HEK293T (cell line): ENCODE measurements around the gene RBFA.
"Not testable (repeated sequence)": the region's sequence is repeated elsewhere in the genome, so short reads cannot be mapped to it uniquely, and the experiment has no call there.

Experiments
- CTCF ChIA-PET: fragments of 350-600 bp; formaldehyde crosslinking; extraction: SDS; loops from one replicate; lab custom pipeline; 2021; ENCODE audit warnings: antibody characterized with exemption, inconsistent platforms; lab: Yijun Ruan, JAX
- POLR2A ChIA-PET: fragments of 350-600 bp; formaldehyde crosslinking; extraction: SDS; loops from one replicate; lab custom pipeline; 2020; ENCODE audit warnings: antibody characterized with exemption, inconsistent platforms; lab: Yijun Ruan, JAX
- DNase-seq: peaks from one replicate; pipeline ENCODE4 v3.0.0; 2012; ENCODE audit warnings: mixed read lengths; ENCODE audit errors: extremely low spot score
- ARNT ChIP-seq: fragments of 450-650 bp; IDR thresholded peaks from 2 replicates; pipeline ENCODE4 v1.6.1; 2017; ENCODE audit warnings: mild to moderate bottlenecking
- BHLHE40 ChIP-seq: fragments of 450-650 bp; IDR thresholded peaks from 2 replicates; pipeline ENCODE4 v1.6.1; 2016; ENCODE audit warnings: mild to moderate bottlenecking, moderate library complexity, borderline replicate concordance
- CTBP1 ChIP-seq: fragments of 450-650 bp; IDR thresholded peaks from 2 replicates; pipeline ENCODE4 v1.6.1; 2016; ENCODE audit warnings: borderline replicate concordance
- ELF4 ChIP-seq: fragments of 450-650 bp; IDR thresholded peaks from 2 replicates; pipeline ENCODE4 v1.6.1; 2017; ENCODE audit warnings: antibody characterized with exemption
- FOXA1 ChIP-seq: fragments of 450-650 bp; IDR thresholded peaks from 2 replicates; pipeline ENCODE4 v1.6.1; 2016; ENCODE audit warnings: mild to moderate bottlenecking
- FOXK2 ChIP-seq: fragments of 450-650 bp; IDR thresholded peaks from 2 replicates; pipeline ENCODE4 v1.6.1; 2016; ENCODE audit warnings: mild to moderate bottlenecking
- FOXM1 ChIP-seq: fragments of 450-650 bp; IDR thresholded peaks from 2 replicates; pipeline ENCODE4 v1.6.1; 2017; ENCODE audit warnings: mild to moderate bottlenecking, borderline replicate concordance
- HDGF ChIP-seq: fragments of 450-650 bp; IDR thresholded peaks from 2 replicates; pipeline ENCODE4 v1.6.1; 2017; ENCODE audit warnings: antibody characterized with exemption, borderline replicate concordance
- L3MBTL2 ChIP-seq: fragments of 450-650 bp; conservative IDR thresholded peaks from 2 replicates; pipeline ENCODE4 v1.6.1; 2016; ENCODE audit warnings: mild to moderate bottlenecking
- LEF1 ChIP-seq: fragments of 450-650 bp; IDR thresholded peaks from 2 replicates; pipeline ENCODE4 v1.6.1; 2017; ENCODE audit warnings: mild to moderate bottlenecking, borderline replicate concordance
- NFRKB ChIP-seq: fragments of 450-650 bp; IDR thresholded peaks from 2 replicates; pipeline ENCODE4 v1.6.1; 2016; ENCODE audit warnings: mild to moderate bottlenecking, moderate library complexity
- SP1 ChIP-seq: fragments of 450-650 bp; IDR thresholded peaks from 2 replicates; pipeline ENCODE4 v1.6.1; 2017
- SUZ12 ChIP-seq: fragments of 450-650 bp; IDR thresholded peaks from 2 replicates; pipeline ENCODE4 v1.6.1; 2016; ENCODE audit warnings: mild to moderate bottlenecking
- TARDBP ChIP-seq: fragments of 450-650 bp; IDR thresholded peaks from 2 replicates; pipeline ENCODE4 v1.6.1; 2016
- ZNF384 ChIP-seq: fragments of 450-650 bp; IDR thresholded peaks from 2 replicates; pipeline ENCODE4 v1.6.1; 2016
- TF ChIP-seq, protein P1 (sequence below): fragments of 450-650 bp; IDR thresholded peaks from 2 replicates; pipeline ENCODE4 v1.6.1; 2016

RBFA gene

DNA sequence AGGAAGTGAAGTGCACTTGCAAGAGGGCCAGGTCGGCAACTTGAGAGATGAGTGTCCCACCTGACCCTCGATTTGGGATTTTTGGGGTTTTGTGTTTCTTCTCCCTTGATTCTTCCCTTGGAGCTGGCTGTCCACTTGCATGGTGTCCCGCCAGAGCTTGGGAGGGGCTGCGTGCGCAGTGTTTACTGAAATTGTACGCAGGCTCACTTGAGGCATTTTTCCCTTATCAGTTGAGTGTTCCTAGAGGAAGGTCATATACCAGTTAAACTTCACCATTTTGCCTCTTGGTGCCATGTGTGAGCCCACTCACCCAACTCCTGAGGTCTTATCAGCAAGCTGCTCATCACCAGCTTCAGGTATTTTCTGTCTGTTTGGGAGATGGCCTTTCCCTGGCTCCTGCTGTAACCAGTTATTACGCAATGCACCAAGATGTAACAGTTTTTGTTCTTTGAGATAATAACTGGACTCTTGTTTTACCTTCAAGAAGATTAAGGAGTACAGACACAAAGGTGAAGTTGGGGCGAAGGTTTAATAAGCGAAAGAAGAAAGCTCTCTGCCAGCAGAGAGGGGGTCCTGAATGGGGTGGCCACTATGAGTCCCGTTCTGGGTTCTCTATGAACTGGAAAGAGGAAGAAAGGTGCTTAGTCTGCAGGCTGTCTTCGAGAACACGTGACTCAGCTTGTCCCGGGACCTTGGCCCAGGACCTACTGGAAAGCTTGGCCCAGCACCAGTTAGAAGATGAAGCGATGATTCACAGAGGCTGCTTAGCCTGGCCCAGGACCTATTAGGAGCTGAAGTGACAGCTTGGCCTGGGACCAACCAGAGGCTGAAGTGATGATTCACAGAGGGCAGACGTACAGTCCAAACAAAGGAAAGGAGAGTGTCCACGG, 24.3 kb upstream of the RBFA start:
- TF ChIP-seq L3MBTL2 = no peak
- TF ChIP-seq FOXK2 = no peak
- TF ChIP-seq TARDBP = no peak
- no peak for TF ChIP-seq SUZ12
- no peak for TF ChIP-seq CTBP1
- TF ChIP-seq SP1 = no peak
- no peak for TF ChIP-seq FOXA1
- no peak for DNase-seq

DNA sequence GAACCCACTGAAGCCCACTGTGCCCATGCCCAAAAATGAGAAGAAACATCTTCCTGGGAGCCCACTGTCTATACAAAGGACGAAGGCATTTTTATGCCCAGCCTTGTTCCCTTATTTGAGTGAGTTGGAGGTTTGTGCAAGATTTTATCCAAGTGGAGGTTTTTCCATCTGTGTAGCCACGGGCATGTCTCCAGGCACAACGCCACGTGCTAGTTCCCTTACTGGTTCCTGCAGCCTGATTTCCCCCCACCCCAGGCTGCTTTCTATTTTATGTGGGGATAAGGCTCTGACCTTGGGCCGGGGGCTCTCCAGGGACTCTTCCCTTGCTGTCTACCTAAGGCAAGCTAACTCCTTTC, 23.7 kb upstream of the RBFA start:
- POLR2A ChIA-PET = no interaction called here
- CTCF ChIA-PET = no interaction called here
- TF ChIP-seq CTBP1 (no peak), FOXK2 (no peak), ELF4 (no peak), ARNT (no peak), BHLHE40 (no peak), NFRKB (no peak), HDGF (no peak), ZNF384 (no peak), SUZ12 (no peak), SP1 (no peak), FOXA1 (no peak), TARDBP (no peak), LEF1 (no peak), L3MBTL2 (no peak), FOXM1 (no peak)
- TF ChIP-seq, protein P1, sequence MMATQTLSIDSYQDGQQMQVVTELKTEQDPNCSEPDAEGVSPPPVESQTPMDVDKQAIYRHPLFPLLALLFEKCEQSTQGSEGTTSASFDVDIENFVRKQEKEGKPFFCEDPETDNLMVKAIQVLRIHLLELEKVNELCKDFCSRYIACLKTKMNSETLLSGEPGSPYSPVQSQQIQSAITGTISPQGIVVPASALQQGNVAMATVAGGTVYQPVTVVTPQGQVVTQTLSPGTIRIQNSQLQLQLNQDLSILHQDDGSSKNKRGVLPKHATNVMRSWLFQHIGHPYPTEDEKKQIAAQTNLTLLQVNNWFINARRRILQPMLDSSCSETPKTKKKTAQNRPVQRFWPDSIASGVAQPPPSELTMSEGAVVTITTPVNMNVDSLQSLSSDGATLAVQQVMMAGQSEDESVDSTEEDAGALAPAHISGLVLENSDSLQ = no peak

More for the DNA sequence above, 24.3 kb upstream of the RBFA start:
- ChIA-PET POLR2A (no interaction called here), CTCF (no interaction called here)

DNA sequence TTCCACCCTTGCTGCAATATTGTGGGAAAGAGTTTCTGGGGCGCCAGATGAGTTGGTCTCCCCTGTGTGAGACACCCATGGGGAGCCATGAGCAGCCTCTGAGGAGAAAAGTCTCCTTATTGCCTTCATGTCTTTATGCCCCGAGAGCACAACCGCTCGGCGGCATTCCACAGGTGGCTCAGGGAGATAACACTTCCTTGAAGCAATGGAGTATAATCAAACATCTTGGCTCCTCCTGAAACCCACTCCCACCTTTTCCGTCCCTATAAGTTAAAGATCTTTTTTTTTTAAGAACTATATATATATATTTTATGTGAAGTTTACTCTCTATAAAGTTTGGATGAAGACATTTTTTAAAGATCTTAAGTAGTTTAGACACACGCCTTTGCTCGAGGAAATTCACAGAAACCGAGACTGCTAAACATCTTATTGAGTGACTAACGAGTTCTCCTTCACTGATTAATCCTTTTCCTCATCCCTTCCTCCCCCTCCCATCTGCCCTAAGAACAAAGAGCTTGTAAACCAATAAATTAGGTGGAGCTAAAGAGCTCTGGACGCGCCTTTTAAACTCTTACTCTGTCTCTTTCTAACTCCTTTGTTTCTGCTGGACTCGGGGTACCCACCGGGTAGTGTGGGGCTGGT, 22.6 kb upstream of the RBFA start:
- POLR2A ChIA-PET, CTCF ChIA-PET, DNase-seq: not testable (repeated sequence)

More for the DNA sequence above, 23.7 kb upstream of the RBFA start:
- DNase-seq = no peak

DNA sequence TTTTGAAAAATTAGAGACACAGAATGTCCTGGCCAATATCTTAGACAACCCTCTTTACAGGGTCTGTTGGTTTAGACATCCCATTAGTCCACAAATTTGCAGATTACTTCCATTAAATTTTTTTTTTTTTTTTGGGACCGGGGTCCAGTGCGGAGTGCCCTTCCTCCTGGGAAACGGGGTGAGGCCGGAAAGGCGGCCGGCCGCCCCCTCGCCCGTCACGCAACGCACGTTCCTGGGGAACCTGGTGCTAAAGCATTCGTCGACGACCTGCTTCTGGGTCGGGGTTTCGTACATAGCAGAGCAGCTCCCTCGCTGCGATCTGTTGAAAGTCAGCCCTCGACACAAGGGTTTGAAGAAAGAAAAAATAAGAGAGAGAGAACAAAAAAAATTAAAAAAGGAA, 21.5 kb upstream of the RBFA start:
- TF ChIP-seq FOXK2 = no peak
- TF ChIP-seq SUZ12 = no peak
- ChIA-PET CTCF (no interaction called here), POLR2A (no interaction called here)
- DNase-seq = no peak

DNA sequence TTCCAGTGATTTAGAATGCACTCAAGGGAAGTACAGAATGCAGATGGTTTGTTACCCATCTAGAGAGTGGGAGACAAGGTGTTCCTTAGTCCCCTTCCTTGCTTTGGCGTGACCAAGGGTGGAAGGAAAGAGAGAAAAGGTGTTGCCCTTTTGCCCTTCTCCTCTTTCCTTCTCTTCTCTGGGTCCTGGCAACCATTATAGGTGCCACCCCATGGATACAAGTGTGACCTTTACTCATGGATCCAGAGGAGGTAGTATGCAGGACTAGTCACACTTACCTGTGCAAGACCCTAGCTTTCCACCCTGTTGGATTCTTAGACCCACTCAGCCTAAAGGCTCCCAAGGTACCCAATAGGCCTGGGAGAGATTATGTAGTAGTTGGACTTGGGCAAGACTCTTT, 11.6 kb upstream of the RBFA start:
- TF ChIP-seq FOXK2 (no peak), CTBP1 (no peak), SUZ12 (no peak), HDGF (no peak), BHLHE40 (no peak), TARDBP (no peak), ELF4 (no peak), L3MBTL2 (no peak), NFRKB (no peak), LEF1 (no peak), FOXA1 (no peak), ZNF384 (no peak), ARNT (no peak), SP1 (no peak), FOXM1 (no peak)
- TF ChIP-seq, protein P1 = no peak
- POLR2A ChIA-PET = no interaction called here
- CTCF ChIA-PET = no interaction called here
- DNase-seq = peak; percentile 16

DNA sequence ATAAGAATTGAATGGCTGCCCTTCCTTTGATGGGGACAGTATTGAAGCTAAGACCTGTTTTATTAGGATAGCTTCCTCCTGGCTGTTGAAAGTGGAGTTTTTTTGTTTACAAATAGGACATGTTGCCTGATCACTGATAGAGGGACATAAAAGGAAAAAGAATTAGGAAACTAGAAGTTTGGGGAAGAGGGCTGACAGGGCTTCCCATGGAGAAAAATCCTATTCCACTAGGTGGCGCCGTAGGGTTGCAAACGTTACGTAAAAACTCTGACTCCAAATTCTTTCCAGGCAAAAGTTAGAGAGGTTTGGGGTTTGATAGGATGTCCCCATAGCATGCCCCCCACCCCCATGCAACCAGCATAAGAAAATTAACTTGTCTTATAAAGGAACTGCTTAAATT, 11.1 kb upstream of the RBFA start:
- CTCF ChIA-PET = no interaction called here
- no peak for DNase-seq

DNA sequence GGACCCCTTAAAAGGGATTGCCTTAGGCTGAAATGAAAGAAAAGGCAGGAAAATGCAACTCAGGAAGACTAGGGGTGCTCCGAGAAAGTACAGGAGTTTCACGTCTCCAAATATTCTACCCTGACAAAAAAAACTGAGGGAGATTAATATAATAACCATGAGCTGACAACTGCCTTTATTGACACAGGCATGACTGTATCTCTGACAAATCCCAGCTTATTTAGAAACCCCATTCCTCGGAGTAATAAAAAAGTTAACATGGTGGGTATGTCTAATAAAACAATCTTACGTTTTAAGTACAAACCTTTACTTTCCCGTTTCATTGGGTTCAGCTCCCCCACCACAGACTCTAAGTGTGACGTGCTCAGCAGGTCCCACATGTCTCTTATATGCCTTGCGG, 7.9 kb upstream of the RBFA start:
- POLR2A ChIA-PET = interaction anchor here (1.2 kb wide), 1 partner anchor 75 kb away, joined by 3 read pairs; the partner anchor contains the start of gene SLC66A2
- no peak for DNase-seq
- CTCF ChIA-PET = no interaction called here
- TF ChIP-seq SUZ12 (no peak), HDGF (no peak), ZNF384 (no peak)

More for the DNA sequence above, 11.1 kb upstream of the RBFA start:
- POLR2A ChIA-PET = no interaction called here
- TF ChIP-seq TARDBP = no peak
- no peak for TF ChIP-seq SP1
- TF ChIP-seq NFRKB = no peak
- TF ChIP-seq ARNT = no peak
- no peak for TF ChIP-seq BHLHE40

DNA sequence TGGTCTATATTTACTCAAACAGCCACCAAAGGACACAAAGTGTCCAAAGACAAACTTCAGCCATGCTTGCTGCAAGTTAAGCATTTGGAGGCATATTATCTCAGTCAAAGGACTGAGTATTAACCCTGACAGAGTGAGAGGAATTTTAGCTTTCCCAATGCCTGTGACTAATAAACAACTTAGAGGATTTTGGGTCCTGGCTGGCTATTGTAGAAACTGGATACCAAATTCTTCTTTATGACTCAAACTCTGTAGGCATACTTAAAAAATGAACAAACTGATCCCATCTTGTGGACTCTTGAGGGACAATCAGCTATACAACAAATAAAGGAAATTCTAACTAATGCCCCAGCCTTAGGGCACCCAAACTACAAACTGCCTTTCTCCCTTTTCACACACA, 6.5 kb upstream of the RBFA start:
- CTCF ChIA-PET, DNase-seq, POLR2A ChIA-PET: not testable (repeated sequence)
